C4-2B (cell line): ENCODE measurements around the gene HOXB5.

Experiments
- CTCF ChIP-seq: fragments of 450-650 bp; conservative IDR thresholded peaks from 2 replicates; pipeline ENCODE4 v1.5.1; 2017; ENCODE audit warnings: mild to moderate bottlenecking
- ZFX ChIP-seq: fragments of 450-650 bp; IDR thresholded peaks from 2 replicates; pipeline ENCODE4 v1.6.1; 2017

- TF ChIP-seq CTCF (no peak), ZFX (peak; percentile 70; the same call in 1 of the 2 replicates)
Observed at GRCh38 chr17:48610282-48611211, 17.0 kb upstream of the HOXB5 start, which contains the start of gene HOXB7.
